Fibroblast of the conjunctiva (primary cell): ENCODE data around the gene NAIF1.

Source experiments
- DNase-seq: peaks from one replicate; pipeline ENCODE4 v3.0.0-alpha.2; 2010; ENCODE audit warnings: low read depth

NAIF1 gene

GRCh38 chr9:128102196-128102595, 35.1 kb upstream of the NAIF1 start:
- no peak for DNase-seq

- DNase-seq = no peak
Observed at GRCh38 chr9:128101690-128102089, 34.6 kb upstream of the NAIF1 start.

GRCh38 chr9:128101231-128101661, 34.1 kb upstream of the NAIF1 start:
- DNase-seq = no peak

- no peak for DNase-seq
Observed at GRCh38 chr9:128100581-128100980, 33.5 kb upstream of the NAIF1 start.

- DNase-seq = no peak
Observed at GRCh38 chr9:128099932-128100491, 32.9 kb upstream of the NAIF1 start.

GRCh38 chr9:128099231-128099931, 32.3 kb upstream of the NAIF1 start:
- DNase-seq = no peak

GRCh38 chr9:128098297-128099230, 31.4 kb upstream of the NAIF1 start:
- peak; percentile 94 for DNase-seq

- DNase-seq = no peak
Observed at GRCh38 chr9:128097543-128098296, 30.6 kb upstream of the NAIF1 start.

- no peak for DNase-seq
Observed at GRCh38 chr9:128096616-128097536, 29.8 kb upstream of the NAIF1 start.

GRCh38 chr9:128094950-128095544, 27.9 kb upstream of the NAIF1 start:
- no peak for DNase-seq

- DNase-seq = peak; percentile 98
Observed at GRCh38 chr9:128094166-128094949, 27.2 kb upstream of the NAIF1 start.

- no peak for DNase-seq
Observed at GRCh38 chr9:128093011-128093410, 25.9 kb upstream of the NAIF1 start.

GRCh38 chr9:128092199-128092977, 25.3 kb upstream of the NAIF1 start:
- DNase-seq = no peak

- DNase-seq = no peak
Observed at GRCh38 chr9:128091571-128091970, 24.5 kb upstream of the NAIF1 start.

- peak; percentile 95 for DNase-seq
Observed at GRCh38 chr9:128091144-128091543, 24.0 kb upstream of the NAIF1 start.

- no peak for DNase-seq
Observed at GRCh38 chr9:128089299-128089698, 22.2 kb upstream of the NAIF1 start.

- DNase-seq = no peak
Observed at GRCh38 chr9:128088253-128088945, 21.3 kb upstream of the NAIF1 start.

- no peak for DNase-seq
Observed at GRCh38 chr9:128087262-128087661, 20.1 kb upstream of the NAIF1 start.
